Keratinocyte (primary cell): ENCODE data around the gene DES. TPM values are rescaled to one million over a fixed set of nuclear protein-coding genes. Genes with fewer than 3 reads are reported as not detected.

Experiments used
- DNase-seq: peaks from one replicate; pipeline ENCODE4 v3.0.0-alpha.2; 2011; ENCODE audit warnings: low read depth, missing footprints, low spot score
- FAIRE-seq: peaks from 2 replicates; lab custom pipeline; 2011; peaks lifted over from hg19 to GRCh38; lab: Jason Lieb, UNC
- H2AFZ ChIP-seq: 2 replicates; pipeline ENCODE4 v1.6.0; 2012; ENCODE audit warnings: low read length, control low read depth, inconsistent platforms; ENCODE audit not compliant: control insufficient read depth
- H3K27ac ChIP-seq: 2 replicates; pipeline ENCODE4 v1.5.1; 2011; ENCODE audit warnings: low read length; ENCODE audit not compliant: control insufficient read depth, insufficient read depth
- H3K27me3 ChIP-seq: 3 replicates; pipeline ENCODE4 v1.6.0; 2011; ENCODE audit warnings: low read length; ENCODE audit not compliant: control insufficient read depth, insufficient read depth; ENCODE audit errors: extremely low read depth
- H3K36me3 ChIP-seq, 2 experiments: 2 replicates in 1 of 2; 3 replicates in 1 of 2; pipeline ENCODE4 v1.5.1; 2011; ENCODE audit warnings: low read length in 2 of 2, mild to moderate bottlenecking in 1 of 2; ENCODE audit not compliant: control insufficient read depth in 2 of 2, insufficient read depth in 2 of 2; ENCODE audit errors: extremely low read depth in 1 of 2
- H3K4me1 ChIP-seq: 3 replicates; pipeline ENCODE4 v1.5.1; 2011; ENCODE audit warnings: low read length; ENCODE audit not compliant: control insufficient read depth, insufficient read depth; ENCODE audit errors: extremely low read depth
- H3K4me2 ChIP-seq: 3 replicates; pipeline ENCODE4 v1.6.0; 2011; ENCODE audit warnings: low read depth, low read length; ENCODE audit not compliant: control insufficient read depth, insufficient read depth; ENCODE audit errors: extremely low read depth
- H3K4me3 ChIP-seq, 3 experiments: fragments of 200-600 bp in 1 of 3; sonication (generic) in 1 of 3; 2 replicates in 2 of 3; 3 replicates in 1 of 3; pipeline ENCODE4 v1.5.1; 2011 to 2016; ENCODE audit warnings: low read length in 3 of 3, mild to moderate bottlenecking in 3 of 3, control low read depth in 2 of 3, inconsistent platforms in 1 of 3, low read depth in 1 of 3, mixed read lengths in 1 of 3, mixed run types in 1 of 3, moderate library complexity in 1 of 3; ENCODE audit not compliant: control insufficient read depth in 2 of 3, insufficient read depth in 2 of 3; ENCODE audit errors: extremely low read depth in 1 of 3
- H3K79me2 ChIP-seq: 2 replicates; pipeline ENCODE4 v1.6.0; 2012; ENCODE audit warnings: low read length; ENCODE audit not compliant: control insufficient read depth, insufficient read depth
- H3K9ac ChIP-seq: 3 replicates; pipeline ENCODE4 v1.6.0; 2011; ENCODE audit warnings: low read length; ENCODE audit not compliant: control insufficient read depth, insufficient read depth; ENCODE audit errors: extremely low read depth
- H3K9me1 ChIP-seq: 3 replicates; pipeline ENCODE4 v1.6.0; 2011; ENCODE audit warnings: low read length; ENCODE audit not compliant: control insufficient read depth, insufficient read depth; ENCODE audit errors: extremely low read depth
- H3K9me3 ChIP-seq: 2 replicates; pipeline ENCODE4 v1.5.1; 2012; ENCODE audit warnings: low read depth, low read length; ENCODE audit not compliant: control insufficient read depth
- H4K20me1 ChIP-seq: 3 replicates; pipeline ENCODE4 v1.6.0; 2011; ENCODE audit warnings: low read length; ENCODE audit not compliant: control insufficient read depth, insufficient read depth; ENCODE audit errors: extremely low read depth
- EZH2 ChIP-seq: IDR thresholded peaks from one replicate; pipeline ENCODE4 v1.6.1; 2012; ENCODE audit warnings: inconsistent platforms, mild to moderate bottlenecking, low read length, moderate library complexity
- dilution Hi-C: fragments of 300-500 bp; cut with MboI; formaldehyde crosslinking; loops from one replicate; pipeline ENCODE4 v1.7.0; 2020; ENCODE audit warnings: low sequenced_read_pairs; ENCODE audit not compliant: extremely low pct_ligation_motif_present
- polyA plus RNA-seq, 5 experiments: library from polyadenylated mRNA; depleted of rRNA in 3 of 5; stranded (reverse) in 3 of 5; stranded (forward) in 1 of 5; unstranded in 1 of 5; fragments of >200 nt; gene quantifications; 1 replicate in 1 of 5; 2 replicates in 3 of 5; 3 replicates in 1 of 5; pipeline versions ENCODE4 v1.2.1 to v1.2.3, GENCODE V29; 2011 to 2012; ENCODE audit warnings: missing spikeins in 2 of 5, low read depth in 1 of 5, low replicate concordance in 1 of 5
- TF ChIP-seq, protein P1 (sequence below), 3 experiments: IDR thresholded peaks in 1 of 3; conservative IDR thresholded peaks in 1 of 3; optimal IDR thresholded peaks in 1 of 3; 2 replicates in 2 of 3; 3 replicates in 1 of 3; pipeline versions ENCODE3 to v1.5.1; 2011; ENCODE audit warnings: low read length in 3 of 3, mild to moderate bottlenecking in 3 of 3, moderate library complexity in 2 of 3, control low read depth in 1 of 3, inconsistent platforms in 1 of 3; ENCODE audit not compliant: insufficient read depth in 2 of 3; ENCODE audit errors: extremely low read depth in 1 of 3

Gene DES
- polyA plus RNA-seq, 1 donor (not counting 4 experiments of a cell fraction or from before 2014, with no cell fraction given), result not detected

DNA sequence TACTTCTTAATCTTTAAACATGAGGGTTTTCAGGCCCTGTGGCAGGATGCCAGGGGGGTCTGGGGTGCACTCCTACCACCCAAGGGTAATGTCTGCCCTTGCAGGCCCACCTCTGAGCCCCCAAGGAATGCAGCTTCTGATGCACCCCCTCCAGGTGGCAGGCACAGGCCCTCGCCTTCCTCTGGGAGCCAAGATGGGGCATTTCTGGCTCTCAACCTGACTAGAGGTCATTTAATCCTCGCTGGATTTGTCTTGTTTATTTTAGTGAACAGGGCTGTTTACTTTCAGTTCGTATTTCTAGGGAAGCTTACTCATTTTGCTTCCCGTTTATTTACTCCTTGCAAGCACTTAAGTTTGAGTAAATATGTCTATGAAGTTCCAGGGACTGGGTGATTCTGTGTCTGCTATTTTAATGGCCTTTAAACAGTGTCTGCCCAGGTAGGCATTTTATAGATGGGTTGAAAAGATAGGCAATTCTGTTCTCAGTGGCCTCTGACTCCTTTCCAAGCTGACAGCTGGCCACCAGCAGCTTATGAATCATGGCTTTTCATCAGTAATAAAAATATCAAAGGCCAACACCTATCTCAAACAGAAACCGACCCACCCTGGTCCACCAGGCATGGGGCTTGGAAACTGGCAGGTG, 19.3 kb upstream of the DES start:
- TF ChIP-seq, protein P1, sequence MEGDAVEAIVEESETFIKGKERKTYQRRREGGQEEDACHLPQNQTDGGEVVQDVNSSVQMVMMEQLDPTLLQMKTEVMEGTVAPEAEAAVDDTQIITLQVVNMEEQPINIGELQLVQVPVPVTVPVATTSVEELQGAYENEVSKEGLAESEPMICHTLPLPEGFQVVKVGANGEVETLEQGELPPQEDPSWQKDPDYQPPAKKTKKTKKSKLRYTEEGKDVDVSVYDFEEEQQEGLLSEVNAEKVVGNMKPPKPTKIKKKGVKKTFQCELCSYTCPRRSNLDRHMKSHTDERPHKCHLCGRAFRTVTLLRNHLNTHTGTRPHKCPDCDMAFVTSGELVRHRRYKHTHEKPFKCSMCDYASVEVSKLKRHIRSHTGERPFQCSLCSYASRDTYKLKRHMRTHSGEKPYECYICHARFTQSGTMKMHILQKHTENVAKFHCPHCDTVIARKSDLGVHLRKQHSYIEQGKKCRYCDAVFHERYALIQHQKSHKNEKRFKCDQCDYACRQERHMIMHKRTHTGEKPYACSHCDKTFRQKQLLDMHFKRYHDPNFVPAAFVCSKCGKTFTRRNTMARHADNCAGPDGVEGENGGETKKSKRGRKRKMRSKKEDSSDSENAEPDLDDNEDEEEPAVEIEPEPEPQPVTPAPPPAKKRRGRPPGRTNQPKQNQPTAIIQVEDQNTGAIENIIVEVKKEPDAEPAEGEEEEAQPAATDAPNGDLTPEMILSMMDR (optimal IDR thresholded peaks at IDR 0.05 in 1 of 3, IDR thresholded peaks at IDR 0.05 in 1 of 3, conservative IDR thresholded peaks at IDR 0.05 in 1 of 3; ENCODE audit: extremely low read depth in 1 of 3, insufficient read depth in 2 of 3, low read length in 3 of 3), result no peak
- TF ChIP-seq EZH2, result no peak
- Histone ChIP-seq H4K20me1 (no peaks in the 10 kb centered on the region), H3K4me3 (no peak overlapping the region), H3K4me2 (no peak overlapping the region), H3K4me1 (peaks cover 3% of the 10 kb centered on the region), H3K27me3 (no peaks in the 10 kb centered on the region), H3K9ac (no peak overlapping the region), H3K79me2 (no peaks in the 10 kb centered on the region), H3K9me3 (no peaks in the 10 kb centered on the region), H2AFZ (no peak overlapping the region), H3K9me1 (no peaks in the 10 kb centered on the region), H3K27ac (no peak overlapping the region), H3K36me3 (no peaks in the 10 kb centered on the region)
- DNase-seq (no peak), FAIRE-seq (no peak)
- dilution Hi-C loops, result no loop called here

DNA sequence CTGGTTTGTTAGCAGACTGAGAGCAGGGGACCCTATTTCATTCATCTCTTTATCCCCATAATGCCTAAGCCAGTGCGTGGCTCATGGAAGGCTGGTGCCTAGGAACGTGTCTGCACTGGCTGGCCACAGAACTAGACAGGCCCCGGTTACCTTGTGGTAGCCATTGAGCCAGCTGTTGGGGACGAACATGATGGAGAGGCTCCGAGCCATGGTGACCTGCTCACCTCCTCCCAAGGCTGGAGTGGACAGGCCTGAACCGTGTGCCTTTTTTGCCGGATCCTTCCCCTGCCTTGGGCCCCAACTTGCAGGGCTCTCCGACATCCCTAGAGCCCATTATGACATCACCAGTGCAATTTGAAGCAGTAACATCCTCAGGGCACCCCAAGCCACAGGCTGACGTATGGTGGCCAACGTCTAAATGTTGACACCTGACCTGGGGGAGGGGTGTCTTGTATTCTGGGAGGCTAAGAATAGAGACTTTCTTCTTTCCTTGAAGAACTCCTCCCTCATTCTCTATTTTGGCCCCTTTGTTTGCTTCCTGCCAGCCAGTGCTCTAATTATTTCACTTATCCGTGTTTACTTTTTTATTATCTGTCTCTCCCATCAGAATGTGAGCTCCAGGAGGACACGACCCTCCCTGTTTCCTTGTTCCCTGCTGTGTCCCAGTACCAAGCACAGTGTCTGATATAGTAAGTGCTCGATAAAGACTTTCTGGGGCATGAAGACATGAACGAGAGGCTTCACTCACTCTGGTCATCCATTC, 18.3 kb upstream of the DES start:
- H3K4me1 ChIP-seq, result peaks cover 3% of the 10 kb centered on the region
- H2AFZ ChIP-seq, result no peak overlapping the region
- TF ChIP-seq EZH2, result no peak
- TF ChIP-seq, protein P1 (optimal IDR thresholded peaks at IDR 0.05 in 1 of 3, IDR thresholded peaks at IDR 0.05 in 1 of 3, conservative IDR thresholded peaks at IDR 0.05 in 1 of 3; ENCODE audit: extremely low read depth in 1 of 3, insufficient read depth in 2 of 3, low read length in 3 of 3), result no peak
- no peak overlapping the region for H3K9ac ChIP-seq
- no peaks in the 10 kb centered on the region for H3K9me1 ChIP-seq
- H3K4me2 ChIP-seq, result no peak overlapping the region
- no peaks in the 10 kb centered on the region for H3K9me3 ChIP-seq
- H4K20me1 ChIP-seq, result no peaks in the 10 kb centered on the region
- no peak overlapping the region for H3K4me3 ChIP-seq
- no peaks in the 10 kb centered on the region for H3K79me2 ChIP-seq
- H3K27me3 ChIP-seq, result no peaks in the 10 kb centered on the region
- no peak overlapping the region for H3K27ac ChIP-seq
- FAIRE-seq (no peak), DNase-seq (no peak)
- H3K36me3 ChIP-seq, result no peaks in the 10 kb centered on the region
- dilution Hi-C loops, result no loop called here
